H1 (cell line): ENCODE data around the gene SLC18A3. TPM values are rescaled to one million over a fixed set of nuclear protein-coding genes. Genes with fewer than 3 reads are reported as not detected.

ENCODE experiments used
- CTCF ChIA-PET: fragments of 300-600 bp; sonication (Branson Sonifier 250); formaldehyde crosslinking; loops from one replicate; lab custom pipeline; 2021; ENCODE audit not compliant: partially characterized antibody; lab: Charles Lee
- POLR2A ChIA-PET: fragments of 300-600 bp; sonication (Branson Sonifier 250); formaldehyde crosslinking; loops from one replicate; lab custom pipeline; 2021; ENCODE audit warnings: inconsistent platforms; ENCODE audit not compliant: partially characterized antibody; lab: Charles Lee
- DNase-seq, 2 experiments: peaks; one replicate each; pipeline versions ENCODE4 v3.0.0 to v3.0.0-alpha.2; 2010 to 2022; ENCODE audit warnings: low spot score in 2 of 2, low read depth in 1 of 2, mixed read lengths in 1 of 2
- FAIRE-seq: peaks from 2 replicates; lab custom pipeline; 2011; peaks lifted over from hg19 to GRCh38; lab: Jason Lieb, UNC
- H2AFZ ChIP-seq: 2 replicates; pipeline ENCODE4 v1.8.1; 2012; ENCODE audit warnings: low read length, inconsistent platforms
- H2AK5ac ChIP-seq: 2 replicates; pipeline ENCODE4 v1.6.1; 2013; ENCODE audit warnings: low read depth, low read length
- H2BK120ac ChIP-seq: replicated peaks from 2 replicates; pipeline ENCODE3; 2013; ENCODE audit warnings: low read depth, low read length, inconsistent platforms
- H2BK12ac ChIP-seq: 2 replicates; pipeline ENCODE4 v1.6.1; 2013; ENCODE audit warnings: low read depth, low read length
- H2BK15ac ChIP-seq: 2 replicates; pipeline ENCODE4 v1.6.1; 2013; ENCODE audit warnings: low read length
- H2BK20ac ChIP-seq: 2 replicates; pipeline ENCODE4 v1.6.1; 2013; ENCODE audit warnings: low read length
- H2BK5ac ChIP-seq: 2 replicates; pipeline ENCODE4 v1.6.1; 2013; ENCODE audit warnings: low read depth, low read length
- H3K14ac ChIP-seq: 2 replicates; pipeline ENCODE4 v1.6.1; 2013; ENCODE audit warnings: inconsistent platforms; ENCODE audit not compliant: insufficient read length
- H3K18ac ChIP-seq: 2 replicates; pipeline ENCODE4 v1.6.1; 2013; ENCODE audit warnings: low read length; ENCODE audit errors: extremely low read depth
- H3K23ac ChIP-seq: 2 replicates; pipeline ENCODE4 v1.6.1; 2013; ENCODE audit warnings: inconsistent platforms; ENCODE audit not compliant: insufficient read length
- H3K23me2 ChIP-seq: 2 replicates; pipeline ENCODE4 v1.6.1; 2013; ENCODE audit warnings: low read depth, low read length
- H3K27ac ChIP-seq: 2 replicates; pipeline ENCODE4 v1.6.1; 2011; ENCODE audit warnings: low read depth, low read length, inconsistent platforms
- H3K27me3 ChIP-seq, 4 experiments: replicated peaks in 1 of 4; 1 replicate in 1 of 4; 2 replicates in 3 of 4; pipeline versions ENCODE4 v1.6.1 to v1.8.1; 2011 to 2013; ENCODE audit warnings: low read length in 3 of 4, mild to moderate bottlenecking in 3 of 4, inconsistent platforms in 2 of 4, mixed read lengths in 2 of 4, moderate library complexity in 1 of 4; ENCODE audit not compliant: control insufficient read depth in 3 of 4, insufficient read depth in 3 of 4; ENCODE audit errors: extremely low read depth in 1 of 4
- H3K36me3 ChIP-seq, 4 experiments: 2 replicates each; pipeline versions ENCODE4 v1.6.1 to v1.8.1; 2011 to 2013; ENCODE audit warnings: mild to moderate bottlenecking in 4 of 4, low read length in 3 of 4, moderate library complexity in 2 of 4, control low read depth in 1 of 4, inconsistent platforms in 1 of 4; ENCODE audit not compliant: insufficient read depth in 4 of 4, control insufficient read depth in 2 of 4
- H3K4ac ChIP-seq: replicated peaks from 2 replicates; pipeline ENCODE3; 2013; ENCODE audit warnings: low read length, low read depth, mixed read lengths, inconsistent platforms; ENCODE audit not compliant: insufficient read length
- H3K4me1 ChIP-seq, 4 experiments: replicated peaks in 1 of 4; 1 replicate in 1 of 4; 2 replicates in 3 of 4; pipeline versions ENCODE4 v1.6.1 to v1.8.1; 2011 to 2013; ENCODE audit warnings: low read length in 3 of 4, inconsistent platforms in 2 of 4, mixed read lengths in 1 of 4; ENCODE audit not compliant: insufficient read depth in 4 of 4, control insufficient read depth in 3 of 4
- H3K4me2 ChIP-seq, 2 experiments: 2 replicates each; pipeline versions ENCODE4 v1.6.1 to v1.8.1; 2011 to 2013; ENCODE audit warnings: low read depth in 2 of 2, low read length in 2 of 2, control low read depth in 1 of 2, inconsistent platforms in 1 of 2, mild to moderate bottlenecking in 1 of 2; ENCODE audit not compliant: insufficient read depth in 1 of 2
- H3K4me3 ChIP-seq, 4 experiments: fragments of 200-600, 300-600 bp in 1 of 4; sonication (generic), shearing (Covaris generic), sonication (Bioruptor Twin) in 1 of 4; 2 replicates each; pipeline versions ENCODE4 v1.5.1 to v1.8.1; 2011 to 2016; ENCODE audit warnings: low read length in 4 of 4, low read depth in 3 of 4, control low read depth in 2 of 4, inconsistent platforms in 2 of 4, mild to moderate bottlenecking in 2 of 4, mixed read lengths in 1 of 4, moderate library complexity in 1 of 4; ENCODE audit not compliant: insufficient read depth in 2 of 4; ENCODE audit errors: extremely low read depth in 1 of 4
- H3K56ac ChIP-seq: replicated peaks from 2 replicates; pipeline ENCODE3; 2013; ENCODE audit warnings: low read depth, mild to moderate bottlenecking, mixed read lengths, low read length, inconsistent platforms; ENCODE audit not compliant: insufficient read length
- H3K79me1 ChIP-seq: 2 replicates; pipeline ENCODE4 v1.6.1; 2013; ENCODE audit warnings: low read depth, low read length, control low read depth
- H3K79me2 ChIP-seq, 2 experiments: 2 replicates each; pipeline versions ENCODE4 v1.6.1 to v1.8.1; 2012 to 2013; ENCODE audit warnings: low read length in 2 of 2, mild to moderate bottlenecking in 2 of 2, inconsistent platforms in 1 of 2; ENCODE audit not compliant: insufficient read depth in 2 of 2, control insufficient read depth in 1 of 2
- H3K9ac ChIP-seq, 4 experiments: replicated peaks in 1 of 4; 1 replicate in 1 of 4; 2 replicates in 3 of 4; pipeline versions ENCODE4 v1.6.1 to v1.8.1; 2011 to 2013; ENCODE audit warnings: low read depth in 3 of 4, low read length in 3 of 4, control low read depth in 2 of 4, mild to moderate bottlenecking in 2 of 4, moderate library complexity in 2 of 4, inconsistent platforms in 1 of 4; ENCODE audit errors: extremely low read depth in 1 of 4
- H3K9me3 ChIP-seq, 2 experiments: 2 replicates each; pipeline versions ENCODE4 v1.6.1 to v1.8.1; 2012 to 2013; ENCODE audit warnings: mild to moderate bottlenecking in 2 of 2, moderate library complexity in 2 of 2, control low read depth in 1 of 2, inconsistent platforms in 1 of 2, low read depth in 1 of 2, low read length in 1 of 2, mixed read lengths in 1 of 2; ENCODE audit not compliant: insufficient read depth in 2 of 2
- H4K20me1 ChIP-seq, 2 experiments: replicated peaks in 1 of 2; 2 replicates each; pipeline versions ENCODE3 to v1.8.1; 2011 to 2013; ENCODE audit warnings: inconsistent platforms in 2 of 2, low read length in 2 of 2, mild to moderate bottlenecking in 1 of 2; ENCODE audit not compliant: insufficient read depth in 2 of 2, control insufficient read depth in 1 of 2
- H4K5ac ChIP-seq: 2 replicates; pipeline ENCODE4 v1.6.1; 2013; ENCODE audit warnings: low read length, low read depth, mixed read lengths, inconsistent platforms; ENCODE audit not compliant: insufficient read length
- H4K8ac ChIP-seq: 2 replicates; pipeline ENCODE4 v1.8.0; 2013; ENCODE audit warnings: mild to moderate bottlenecking, moderate library complexity, low read length, inconsistent platforms; ENCODE audit not compliant: insufficient read depth; ENCODE audit errors: extremely low read depth
- H4K91ac ChIP-seq: replicated peaks from 2 replicates; pipeline ENCODE3; 2013; ENCODE audit warnings: low read length, mixed read lengths, inconsistent platforms; ENCODE audit not compliant: insufficient read length
- CEBPB ChIP-seq: IDR thresholded peaks from 2 replicates; pipeline ENCODE4 v1.6.1; 2012; ENCODE audit warnings: low read depth, low read length
- CHD1 ChIP-seq: IDR thresholded peaks from 2 replicates; pipeline ENCODE4 v1.6.1; 2012; ENCODE audit warnings: low read depth, low read length, improper control_type of control experiment
- CHD2 ChIP-seq: IDR thresholded peaks from 2 replicates; pipeline ENCODE4 v1.6.1; 2012; ENCODE audit warnings: low read length, improper control_type of control experiment
- FOSL1 ChIP-seq: IDR thresholded peaks from 2 replicates; pipeline ENCODE4 v1.6.1; 2011; ENCODE audit warnings: mild to moderate bottlenecking, low read depth, low read length, moderate library complexity; ENCODE audit not compliant: insufficient read depth
- GABPA ChIP-seq: IDR thresholded peaks from 2 replicates; pipeline ENCODE4 v1.6.1; 2011; ENCODE audit warnings: mild to moderate bottlenecking, low read length, moderate library complexity, borderline replicate concordance; ENCODE audit not compliant: insufficient read depth
- MAFK ChIP-seq: IDR thresholded peaks from 2 replicates; pipeline ENCODE4 v1.6.1; 2012; ENCODE audit warnings: low read depth, mild to moderate bottlenecking, improper control_type of control experiment, low read length
- NANOG ChIP-seq: IDR thresholded peaks from 2 replicates; pipeline ENCODE4 v1.6.1; 2011; ENCODE audit warnings: low read length, low read depth, mild to moderate bottlenecking, inconsistent platforms; ENCODE audit not compliant: insufficient read depth, poor library complexity, severe bottlenecking
- POU5F1 ChIP-seq: IDR thresholded peaks from 2 replicates; pipeline ENCODE4 v1.6.1; 2011; ENCODE audit warnings: low read depth, mild to moderate bottlenecking, low read length, moderate library complexity
- RBBP5 ChIP-seq: IDR thresholded peaks from 2 replicates; pipeline ENCODE4 v1.7.1; 2012; ENCODE audit warnings: low read depth, mild to moderate bottlenecking, inconsistent platforms, low read length, moderate library complexity, borderline replicate concordance
- RFX5 ChIP-seq: IDR thresholded peaks from 2 replicates; pipeline ENCODE4 v1.6.1; 2011; ENCODE audit warnings: low read depth, low read length, improper control_type of control experiment, borderline replicate concordance
- SIN3A ChIP-seq, 2 experiments: IDR thresholded peaks in 1 of 2; conservative IDR thresholded peaks in 1 of 2; 2 replicates each; pipeline ENCODE4 v1.6.1; 2011 to 2012; ENCODE audit warnings: low read length in 2 of 2, improper control_type of control experiment in 1 of 2, low read depth in 1 of 2, mild to moderate bottlenecking in 1 of 2
- TAF7 ChIP-seq: optimal IDR thresholded peaks from 2 replicates; pipeline ENCODE3; 2011; ENCODE audit warnings: low read depth, mild to moderate bottlenecking, inconsistent platforms, low read length, moderate library complexity, borderline replicate concordance
- WGBS, 2 experiments: shearing (Covaris generic) in 1 of 2; methylation state at CpG; one replicate each; pipeline versions ENCODE4 v1.1.6 to v1.1.7; 2013 to 2015; ENCODE audit warnings: low lambda C conversion rate in 2 of 2, mixed read lengths in 2 of 2, inconsistent platforms in 1 of 2, low coverage in 1 of 2, missing lambda C conversion rate in 1 of 2; ENCODE audit not compliant: insufficient replicate concordance in 2 of 2, insufficient coverage in 1 of 2, insufficient read length in 1 of 2; ENCODE audit errors: extremely low coverage in 1 of 2, missing lambda C conversion rate in 1 of 2; 5-methylcytosine and 5-hydroxymethylcytosine counted together
- polyA plus RNA-seq, 7 experiments: library from polyadenylated mRNA; depleted of rRNA in 3 of 7; stranded (reverse) in 5 of 7; unstranded in 2 of 7; fragments of >200 nt in 5 of 7; fragments of 200-250 nt in 2 of 7; gene quantifications; 1 replicate in 5 of 7; 2 replicates in 1 of 7; 4 replicates in 1 of 7; pipeline versions ENCODE4 v1.2.1 to v1.2.3, GENCODE V29; 2011 to 2013; ENCODE audit warnings: missing spikeins in 2 of 7, mixed read lengths in 2 of 7
- total RNA-seq: library from RNA; stranded (reverse); fragmentation: NEBNext Ultra II Directional; extraction: Animal tissue kit (Norgen Biotek cat#: 25700); gene quantifications from 2 replicates; pipeline ENCODE4 v1.2.1, GENCODE V29; 2021
- TF ChIP-seq, protein P1 (sequence below): IDR thresholded peaks from 2 replicates; pipeline ENCODE4 v1.6.1; 2011; ENCODE audit warnings: low read length, improper control_type of control experiment

The SLC18A3 gene
- total and polyA plus RNA-seq, 2 of the 8 experiments (the other 6 are each of a cell fraction or from before 2014, with no cell fraction given), result 0.17 TPM; not detected in 1

DNA sequence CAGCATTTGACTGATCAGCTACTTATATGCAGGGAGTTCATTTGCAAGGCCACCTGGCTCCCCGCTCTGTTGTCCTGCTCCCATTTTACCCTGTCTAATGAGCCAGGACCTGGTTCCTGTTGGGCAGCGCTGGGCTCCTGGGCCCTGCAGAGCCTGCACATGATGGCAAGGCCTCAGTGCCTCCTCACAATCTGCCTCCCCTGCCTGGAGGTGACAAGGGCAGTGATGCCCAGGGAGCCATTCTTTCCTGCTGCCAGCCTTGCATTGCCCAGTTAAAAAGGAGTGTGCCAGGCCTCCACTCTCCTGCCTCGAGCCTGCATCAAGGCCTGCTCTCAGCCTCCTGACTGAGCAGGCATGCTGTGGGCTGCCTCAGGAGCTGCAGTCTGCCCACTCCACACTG is 32.2 kb downstream of the SLC18A3 start:
- 95% methylated on average over 3 of the region's 3 CpGs; no CpG with 5 or more reads in 1 of the 2 experiments for WGBS, 2 experiments
- H2AK5ac ChIP-seq, result no peak overlapping the region
- H3K27ac ChIP-seq, result no peak overlapping the region
- no peak overlapping the region for H3K9ac ChIP-seq
- no peak overlapping the region for H3K4ac ChIP-seq
- FAIRE-seq (no peak), DNase-seq (no peak)
- H3K23me2 ChIP-seq, result no peaks in the 10 kb centered on the region
- ChIA-PET CTCF (interaction anchor here (0.9 to 2.1 kb wide), 7 partner anchors 11 to 103 kb away, joined by 3 to 5 read pairs (median 3); no protein-coding TSS in a partner anchor), POLR2A (no interaction called here)
- no peaks in the 10 kb centered on the region for H3K36me3 ChIP-seq
- H3K79me1 ChIP-seq, result 0 out of 2 replicates have a peak, but pooled peaks cover 2% of the 10 kb centered on the region
- H4K8ac ChIP-seq, result no peak overlapping the region; the same call in 1 of the 2 replicates
- H2AFZ ChIP-seq, result no peak overlapping the region
- no peak overlapping the region for H2BK15ac ChIP-seq
- no peak overlapping the region for H3K56ac ChIP-seq
- H3K14ac ChIP-seq, result no peak overlapping the region
- H3K23ac ChIP-seq, result no peak overlapping the region
- no peaks in the 10 kb centered on the region for H4K20me1 ChIP-seq
- no peak overlapping the region for H3K18ac ChIP-seq
- H3K9me3 ChIP-seq, result no peaks in the 10 kb centered on the region
- H3K79me2 ChIP-seq, result no peaks in the 10 kb centered on the region
- no peak overlapping the region for H2BK12ac ChIP-seq
- no peak overlapping the region for H4K5ac ChIP-seq
- H3K27me3 ChIP-seq, result no peaks in the 10 kb centered on the region
- H4K91ac ChIP-seq, result no peak overlapping the region
- H3K4me3 ChIP-seq, result no peak overlapping the region
- H2BK120ac ChIP-seq, result no peak overlapping the region
- H3K4me1 ChIP-seq, result no peaks in the 10 kb centered on the region
- no peak overlapping the region for H2BK20ac ChIP-seq
- no peak overlapping the region for H2BK5ac ChIP-seq
- H3K4me2 ChIP-seq, result no peak overlapping the region
- no peak for TF ChIP-seq SIN3A (conservative IDR thresholded peaks at IDR 0.05 in 1 of 2, IDR thresholded peaks at IDR 0.05 in 1 of 2; ENCODE audit: low read depth in 1 of 2, low read length in 2 of 2)
- no peak for TF ChIP-seq CHD1
- no peak for TF ChIP-seq GABPA
- no peak for TF ChIP-seq RBBP5
- TF ChIP-seq POU5F1, result no peak
- no peak for TF ChIP-seq FOSL1
- no peak for TF ChIP-seq NANOG
- no peak for TF ChIP-seq TAF7
- TF ChIP-seq, protein P1, sequence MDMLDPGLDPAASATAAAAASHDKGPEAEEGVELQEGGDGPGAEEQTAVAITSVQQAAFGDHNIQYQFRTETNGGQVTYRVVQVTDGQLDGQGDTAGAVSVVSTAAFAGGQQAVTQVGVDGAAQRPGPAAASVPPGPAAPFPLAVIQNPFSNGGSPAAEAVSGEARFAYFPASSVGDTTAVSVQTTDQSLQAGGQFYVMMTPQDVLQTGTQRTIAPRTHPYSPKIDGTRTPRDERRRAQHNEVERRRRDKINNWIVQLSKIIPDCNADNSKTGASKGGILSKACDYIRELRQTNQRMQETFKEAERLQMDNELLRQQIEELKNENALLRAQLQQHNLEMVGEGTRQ, result no peak
- no peak for TF ChIP-seq RFX5
- no peak for TF ChIP-seq CHD2
- TF ChIP-seq MAFK, result no peak
- TF ChIP-seq CEBPB, result no peak
